H54 (cell line): ENCODE results near the gene NRSN2.
"Not testable (repeated sequence)": the region's sequence is repeated elsewhere in the genome, so short reads cannot be mapped to it uniquely, and the experiment has no call there.

ENCODE experiments used
- DNase-seq: peaks from one replicate; pipeline ENCODE4 v3.0.0; 2011; ENCODE audit warnings: low spot score, mixed read lengths; ENCODE audit not compliant: insufficient read length
- FAIRE-seq: peaks from 3 replicates; lab custom pipeline; 2011; peaks lifted over from hg19 to GRCh38; lab: Jason Lieb, UNC
- POLR2A ChIP-seq: IDR thresholded peaks from 2 replicates; pipeline ENCODE4 v1.6.1; 2011; ENCODE audit warnings: low read depth, mild to moderate bottlenecking, low read length

The NRSN2 gene

DNA sequence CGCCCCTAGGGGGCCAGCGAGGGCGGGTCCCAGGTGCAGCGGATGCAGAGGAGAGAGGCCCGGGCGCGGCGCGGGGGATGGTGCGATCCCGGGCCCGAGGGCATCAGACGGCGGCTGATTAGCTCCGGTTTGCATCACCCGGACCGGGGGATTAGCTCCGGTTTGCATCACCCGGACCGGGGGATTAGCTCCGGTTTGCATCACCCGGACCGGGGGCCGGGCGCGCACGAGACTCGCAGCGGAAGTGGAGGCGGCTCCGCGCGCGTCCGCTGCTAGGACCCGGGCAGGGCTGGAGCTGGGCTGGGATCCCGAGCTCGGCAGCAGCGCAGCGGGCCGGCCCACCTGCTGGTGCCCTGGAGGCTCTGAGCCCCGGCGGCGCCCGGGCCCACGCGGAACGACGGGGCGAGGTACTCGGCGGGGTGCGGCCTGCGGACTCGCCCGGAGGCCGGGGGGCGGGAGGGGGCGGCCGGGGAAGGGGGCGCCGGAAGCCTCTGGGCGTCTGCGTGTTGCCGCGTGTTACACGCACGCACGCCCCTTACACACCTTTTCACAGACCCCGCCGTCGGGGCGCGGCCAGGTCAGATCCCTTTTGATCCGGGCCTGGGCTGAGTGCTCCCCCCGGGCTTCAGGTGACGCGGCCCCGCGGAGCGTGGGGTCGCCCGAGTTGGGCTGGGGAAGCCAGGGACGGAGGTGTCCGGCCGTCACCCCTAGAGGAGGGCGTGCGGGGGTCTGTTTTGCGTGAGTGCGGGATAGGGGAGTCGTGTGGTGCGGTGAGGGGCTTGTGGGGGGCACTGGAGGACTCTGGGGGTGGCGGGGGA is 34.1 kb downstream of the NRSN2 start:
- TF ChIP-seq POLR2A, result no peak
- DNase-seq, result peak; percentile 73
- FAIRE-seq, result no peak

DNA sequence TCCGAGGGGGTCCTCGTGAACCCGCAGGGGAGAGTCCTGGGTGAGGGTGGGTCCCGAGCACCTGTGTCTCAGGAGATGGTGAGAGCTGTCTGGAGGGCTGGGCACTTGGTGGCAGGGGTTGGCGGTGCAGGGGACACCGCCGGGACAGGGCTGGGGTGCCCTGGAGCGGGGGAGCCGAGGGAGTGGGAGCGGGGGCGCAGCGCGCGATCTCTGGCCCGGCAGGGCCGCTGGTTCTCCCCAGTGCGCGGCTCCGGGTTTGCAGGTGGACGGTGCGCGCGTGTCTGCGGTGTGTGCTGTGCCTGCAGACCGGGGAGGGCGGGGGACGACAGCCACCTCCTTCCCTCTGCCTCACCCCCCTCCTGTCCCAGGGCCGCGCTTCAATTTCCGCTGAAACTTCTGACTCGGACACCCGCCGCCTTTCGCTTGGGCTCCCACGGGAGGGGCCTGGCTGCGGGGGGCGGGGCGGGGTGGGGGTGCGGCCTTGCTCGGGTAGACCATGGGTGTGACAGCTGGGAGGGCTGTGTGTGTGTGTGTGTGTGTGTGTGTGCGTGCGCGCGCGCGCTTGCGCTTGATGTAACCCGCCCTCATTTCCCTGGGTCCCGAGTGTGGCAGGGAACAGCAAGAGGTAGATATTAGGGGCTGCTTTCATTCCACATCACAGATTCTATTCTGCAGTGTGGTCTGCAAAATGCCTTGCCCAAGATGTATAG is 34.8 kb downstream of the NRSN2 start:
- DNase-seq (no peak), FAIRE-seq (no peak)
- TF ChIP-seq POLR2A, result no peak

DNA sequence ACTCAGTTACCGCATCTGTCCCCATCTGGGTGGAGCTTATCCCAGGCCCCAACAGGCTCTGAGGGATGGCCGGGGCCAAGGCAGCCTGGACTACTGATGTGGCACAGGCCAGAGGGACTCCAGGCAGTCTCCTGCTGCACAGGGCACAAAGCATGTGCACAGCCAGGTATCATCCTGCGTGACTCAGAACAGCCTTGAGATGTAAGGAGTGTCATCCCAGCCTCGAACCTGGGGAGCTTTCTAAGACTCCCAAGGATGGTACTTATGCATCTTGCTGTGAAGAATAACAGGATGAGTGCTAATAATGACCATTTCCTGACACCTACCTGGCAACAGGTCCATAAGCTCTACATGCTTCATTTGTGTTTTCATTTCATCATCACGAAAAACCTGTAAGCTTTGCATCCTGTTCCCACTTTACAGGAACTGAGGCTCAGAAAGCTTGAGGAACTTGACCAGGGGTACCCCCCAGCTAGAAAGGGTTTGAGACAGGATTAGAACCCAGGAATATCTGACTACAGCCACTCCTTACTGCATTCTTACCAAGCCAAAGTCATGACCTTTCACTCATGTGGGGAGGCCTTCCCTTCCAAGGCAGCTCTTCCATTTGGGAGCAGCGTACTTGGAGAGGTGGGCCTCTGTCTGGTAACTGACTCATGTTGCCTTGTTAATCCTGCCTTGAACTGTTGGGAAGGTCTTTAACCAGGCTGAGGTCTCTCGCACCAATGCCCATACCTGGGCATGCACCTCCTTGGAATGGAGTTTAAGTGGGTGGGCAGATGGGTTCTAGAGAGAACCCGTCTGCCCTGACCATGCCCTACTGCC is 35.6 kb downstream of the NRSN2 start:
- DNase-seq (no peak), FAIRE-seq (no peak)
- no peak for TF ChIP-seq POLR2A

DNA sequence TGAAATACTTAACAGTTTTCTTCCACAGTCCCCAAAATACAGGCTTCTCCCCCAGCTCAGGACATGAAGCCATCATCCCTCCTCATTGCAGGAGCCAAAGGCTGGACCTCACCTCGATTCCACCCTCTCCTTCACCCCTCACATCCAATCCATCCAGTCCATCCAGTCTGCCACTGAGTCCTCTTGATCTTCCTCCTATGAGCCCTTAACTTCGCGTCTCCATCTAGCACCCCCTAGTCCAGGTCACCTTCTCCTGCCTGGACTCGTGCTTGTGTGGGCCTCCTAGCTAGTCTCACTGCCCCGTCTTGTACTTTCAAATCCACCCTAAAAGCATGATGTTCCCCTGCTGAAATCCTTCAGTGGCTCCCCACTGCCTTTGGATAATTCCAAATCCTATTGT is 37.0 kb downstream of the NRSN2 start:
- no peak for TF ChIP-seq POLR2A
- DNase-seq, result no peak
- no peak for FAIRE-seq

DNA sequence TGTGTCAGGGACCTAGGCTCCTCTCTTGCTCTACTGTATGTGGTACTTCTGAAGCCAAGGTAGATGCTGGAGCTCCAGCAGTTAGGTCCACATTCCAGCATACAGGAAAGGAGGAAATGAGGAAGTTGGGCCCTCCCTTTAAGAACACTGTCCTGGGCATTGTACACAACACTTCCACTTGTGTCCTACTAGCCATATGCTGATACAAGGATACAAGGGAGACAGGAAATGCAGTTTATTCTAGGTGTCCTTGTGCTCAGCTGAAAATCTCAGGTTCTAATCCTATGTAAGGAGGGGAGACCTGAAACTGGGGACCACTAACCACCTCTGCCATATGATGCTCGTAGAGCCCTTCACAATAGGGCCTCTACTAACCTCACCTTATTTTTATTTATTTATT is 37.8 kb downstream of the NRSN2 start:
- DNase-seq (no peak), FAIRE-seq (no peak)
- TF ChIP-seq POLR2A, result no peak

DNA sequence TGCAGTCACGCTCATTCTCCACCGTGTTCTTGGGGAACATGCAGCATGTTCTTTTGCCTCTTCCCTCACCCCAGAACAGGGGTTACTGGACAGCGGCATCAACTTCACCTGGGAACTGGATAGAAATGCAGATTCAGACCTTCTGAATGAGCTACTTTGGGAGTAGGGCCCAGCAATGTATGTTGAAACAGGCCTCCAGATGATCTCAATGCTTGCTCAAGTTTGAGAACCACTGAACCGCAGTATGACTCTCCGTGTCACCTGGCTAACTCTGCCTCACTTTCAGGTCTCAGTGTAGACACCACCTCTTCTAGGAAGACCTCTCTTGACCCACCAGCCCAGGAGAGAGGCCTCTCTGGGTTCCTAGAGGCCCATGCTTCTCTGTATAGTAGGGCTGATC is 38.5 kb downstream of the NRSN2 start:
- DNase-seq (no peak), FAIRE-seq (no peak)

DNA sequence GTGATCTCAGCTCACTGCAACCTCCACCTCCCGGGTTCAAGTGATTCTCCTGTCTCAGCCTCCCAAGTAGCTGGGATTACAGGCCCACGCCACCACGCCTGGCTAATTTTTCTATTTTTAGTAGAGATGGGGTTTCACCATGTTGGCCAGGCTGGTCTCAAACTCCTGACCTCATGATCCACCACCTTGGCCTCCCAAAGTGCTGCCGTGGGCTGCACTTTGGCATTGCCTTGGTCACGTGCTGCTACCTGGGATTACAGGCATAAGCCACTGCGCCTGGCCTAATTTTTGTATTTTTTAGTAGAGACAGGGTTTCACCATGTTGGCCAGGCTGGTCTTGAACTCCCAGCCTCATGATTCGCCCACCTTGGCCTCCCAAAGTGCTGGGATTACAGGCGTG is 39.7 kb downstream of the NRSN2 start:
- not testable (repeated sequence) for FAIRE-seq

More for the DNA sequence above, 38.5 kb downstream of the NRSN2 start:
- TF ChIP-seq POLR2A, result no peak

DNA sequence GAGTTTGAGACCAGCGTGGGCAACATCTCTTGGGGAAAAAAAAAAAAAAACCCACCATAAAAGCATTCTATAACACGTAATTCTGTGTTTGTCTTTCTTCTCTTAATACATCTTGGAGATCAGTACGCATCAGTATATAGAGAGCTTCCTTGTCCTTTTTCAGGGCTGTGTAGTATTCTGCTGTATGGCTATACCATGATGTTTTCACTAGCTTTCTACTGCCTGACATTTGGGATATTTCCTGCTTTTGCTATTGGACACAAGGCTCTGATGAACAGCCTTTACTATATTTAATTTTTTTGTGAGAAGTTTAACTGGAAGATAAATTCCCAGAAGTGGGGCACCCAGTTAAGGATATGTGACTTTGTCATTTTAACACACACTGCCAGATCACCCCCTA is 40.6 kb downstream of the NRSN2 start:
- DNase-seq, result no peak
- FAIRE-seq, result no peak
- TF ChIP-seq POLR2A, result no peak

More for the DNA sequence above, 39.7 kb downstream of the NRSN2 start:
- DNase-seq, result not testable (repeated sequence)

DNA sequence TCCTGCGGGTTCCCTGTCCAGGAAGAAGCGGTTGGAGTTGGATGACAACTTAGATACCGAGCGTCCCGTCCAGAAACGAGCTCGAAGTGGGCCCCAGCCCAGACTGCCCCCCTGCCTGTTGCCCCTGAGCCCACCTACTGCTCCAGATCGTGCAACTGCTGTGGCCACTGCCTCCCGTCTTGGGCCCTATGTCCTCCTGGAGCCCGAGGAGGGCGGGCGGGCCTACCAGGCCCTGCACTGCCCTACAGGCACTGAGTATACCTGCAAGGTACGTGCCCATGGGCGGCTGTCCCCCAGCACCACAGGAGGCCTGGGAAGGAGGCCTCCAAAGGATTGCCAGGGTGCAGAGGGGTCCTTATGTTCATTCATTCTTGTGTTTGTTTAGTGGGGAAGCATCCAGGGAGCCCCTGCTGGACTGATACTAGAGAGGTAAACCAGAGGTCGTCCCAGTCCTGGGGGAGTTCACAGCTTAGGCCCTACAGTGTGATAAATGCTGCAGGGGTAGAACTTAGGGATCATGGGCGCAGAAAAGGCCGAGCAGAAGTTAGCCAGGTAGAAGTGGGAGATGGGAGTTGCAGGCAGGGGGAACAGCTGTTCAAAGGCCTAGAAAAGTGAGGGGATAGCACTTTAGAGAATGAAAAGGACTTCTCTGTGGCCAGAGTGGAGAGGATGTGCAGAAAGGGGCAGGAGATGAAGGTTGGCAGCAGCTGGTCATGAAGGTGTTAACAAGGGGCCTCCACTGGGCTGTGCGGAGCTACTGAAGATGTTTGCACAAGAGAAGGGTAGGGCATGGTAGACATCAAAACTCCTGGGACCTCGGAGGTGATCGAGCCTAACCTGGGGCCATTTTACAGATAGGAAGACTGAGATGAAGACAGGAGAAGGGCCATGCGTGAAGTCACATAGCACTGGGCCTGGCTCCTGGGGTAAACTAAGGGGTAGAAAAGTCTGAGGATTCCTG is 41.4 kb downstream of the NRSN2 start:
- FAIRE-seq (no peak), DNase-seq (no peak)
- TF ChIP-seq POLR2A, result no peak

DNA sequence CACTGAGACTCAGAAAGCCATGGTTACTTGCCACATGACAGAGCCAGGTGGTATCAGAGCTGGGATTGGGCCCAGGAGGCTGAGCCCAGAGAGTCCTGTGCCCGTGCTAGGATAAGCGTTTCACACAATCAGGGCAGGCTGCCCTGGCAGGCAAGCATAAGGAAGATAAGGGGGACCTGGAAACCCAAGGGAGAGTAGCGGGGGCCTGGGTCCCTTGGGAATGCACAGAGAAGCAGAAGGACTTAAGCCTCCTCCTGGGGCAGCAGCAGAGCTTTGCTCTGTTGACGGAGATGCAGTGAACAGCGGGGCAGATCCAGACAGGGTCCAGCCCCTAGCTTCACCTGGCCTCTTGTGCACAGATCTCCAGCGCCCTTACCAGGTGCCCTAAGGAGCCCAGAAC is 42.3 kb downstream of the NRSN2 start:
- no peak for DNase-seq
- no peak for FAIRE-seq
- TF ChIP-seq POLR2A, result no peak

DNA sequence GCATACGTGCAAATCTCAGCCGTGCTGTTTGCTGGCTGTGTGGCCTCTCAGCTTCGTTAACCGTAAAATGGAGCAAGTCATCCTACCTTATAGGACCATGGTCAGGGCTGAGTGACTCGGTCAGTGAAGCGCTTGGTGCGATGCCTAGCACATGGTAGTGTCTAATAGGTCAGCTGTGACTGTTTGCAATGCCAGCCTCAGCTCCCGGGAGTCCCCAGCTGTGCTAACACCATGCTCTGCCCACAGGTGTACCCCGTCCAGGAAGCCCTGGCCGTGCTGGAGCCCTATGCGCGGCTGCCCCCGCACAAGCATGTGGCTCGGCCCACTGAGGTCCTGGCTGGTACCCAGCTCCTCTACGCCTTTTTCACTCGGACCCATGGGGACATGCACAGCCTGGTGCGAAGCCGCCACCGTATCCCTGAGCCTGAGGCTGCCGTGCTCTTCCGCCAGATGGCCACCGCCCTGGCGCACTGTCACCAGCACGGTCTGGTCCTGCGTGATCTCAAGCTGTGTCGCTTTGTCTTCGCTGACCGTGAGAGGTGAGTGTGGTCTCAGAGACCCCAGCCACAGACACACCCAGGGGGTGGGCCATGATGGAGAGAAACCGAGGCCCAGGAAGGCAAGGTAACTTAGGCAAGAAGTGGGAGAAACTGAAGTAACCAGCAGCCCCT is 44.3 kb downstream of the NRSN2 start:
- FAIRE-seq, result no peak
- DNase-seq, result no peak
- TF ChIP-seq POLR2A, result no peak

DNA sequence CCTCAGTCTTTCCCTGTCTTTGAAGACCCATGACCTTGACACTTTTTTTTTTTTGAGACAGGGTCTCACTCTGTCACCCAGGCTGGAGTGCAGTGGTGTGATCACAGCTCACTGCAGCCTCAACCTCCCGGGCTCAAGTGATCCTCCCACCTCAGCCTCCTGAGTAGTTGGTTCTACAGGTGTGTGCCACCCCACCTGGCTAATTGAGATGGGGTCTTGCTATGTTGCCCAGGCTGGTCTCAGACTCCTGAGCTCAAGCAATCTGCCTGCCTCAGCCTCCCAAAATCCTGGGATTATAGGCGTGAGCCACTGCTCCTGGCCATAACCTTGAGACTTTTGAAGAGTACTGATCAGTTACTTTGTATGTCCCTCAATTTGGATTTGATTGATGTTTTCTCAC is 46.4 kb downstream of the NRSN2 start:
- not testable (repeated sequence) for DNase-seq, FAIRE-seq

DNA sequence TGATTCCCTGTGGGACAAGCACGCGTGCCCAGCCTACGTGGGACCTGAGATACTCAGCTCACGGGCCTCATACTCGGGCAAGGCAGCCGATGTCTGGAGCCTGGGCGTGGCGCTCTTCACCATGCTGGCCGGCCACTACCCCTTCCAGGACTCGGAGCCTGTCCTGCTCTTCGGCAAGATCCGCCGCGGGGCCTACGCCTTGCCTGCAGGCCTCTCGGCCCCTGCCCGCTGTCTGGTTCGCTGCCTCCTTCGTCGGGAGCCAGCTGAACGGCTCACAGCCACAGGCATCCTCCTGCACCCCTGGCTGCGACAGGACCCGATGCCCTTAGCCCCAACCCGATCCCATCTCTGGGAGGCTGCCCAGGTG is 49.3 kb downstream of the NRSN2 start:
- no peak for TF ChIP-seq POLR2A
- no peak for FAIRE-seq

More for the DNA sequence above, 49.3 kb downstream of the NRSN2 start:
- DNase-seq, result no peak
